Measurements from ENCODE around the gene GHDC.
A peak's percentile ranks its signal among the peaks of the same experiment; 100 is the strongest.

GHDC gene

DNA sequence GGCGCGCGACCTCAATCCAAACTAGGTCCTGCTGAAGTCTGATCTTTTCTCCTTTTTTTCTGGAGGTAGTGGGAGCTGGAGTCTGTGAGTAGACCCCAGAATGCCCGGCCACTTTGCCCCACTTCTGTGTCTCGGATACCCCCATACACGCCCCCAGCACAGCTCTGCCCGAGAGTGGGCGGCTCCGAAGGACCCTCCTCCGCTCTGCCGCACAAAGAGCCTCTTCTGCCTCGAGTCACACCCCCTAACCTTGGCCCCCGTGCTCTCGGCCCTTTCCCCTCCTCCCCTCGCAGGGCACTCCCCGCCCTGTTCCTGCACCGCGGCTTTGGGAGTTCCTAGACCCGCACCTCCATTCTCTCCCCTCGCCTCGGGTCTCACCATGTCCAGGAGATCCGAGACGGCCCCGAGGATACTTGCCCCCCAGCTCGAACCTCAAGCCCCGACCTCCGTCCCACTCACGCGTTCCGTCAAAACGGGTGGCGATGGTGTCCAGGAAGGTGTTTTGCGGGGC, 13.8 kb downstream of the GHDC start:
- no peak for TF ChIP-seq TEAD4 (IDR thresholded peaks at IDR 0.05)
- peak; percentile 24; the same call in 1 of the 2 replicates for TF ChIP-seq TAF1 (IDR thresholded peaks at IDR 0.05; ENCODE audit: low read depth)

DNA sequence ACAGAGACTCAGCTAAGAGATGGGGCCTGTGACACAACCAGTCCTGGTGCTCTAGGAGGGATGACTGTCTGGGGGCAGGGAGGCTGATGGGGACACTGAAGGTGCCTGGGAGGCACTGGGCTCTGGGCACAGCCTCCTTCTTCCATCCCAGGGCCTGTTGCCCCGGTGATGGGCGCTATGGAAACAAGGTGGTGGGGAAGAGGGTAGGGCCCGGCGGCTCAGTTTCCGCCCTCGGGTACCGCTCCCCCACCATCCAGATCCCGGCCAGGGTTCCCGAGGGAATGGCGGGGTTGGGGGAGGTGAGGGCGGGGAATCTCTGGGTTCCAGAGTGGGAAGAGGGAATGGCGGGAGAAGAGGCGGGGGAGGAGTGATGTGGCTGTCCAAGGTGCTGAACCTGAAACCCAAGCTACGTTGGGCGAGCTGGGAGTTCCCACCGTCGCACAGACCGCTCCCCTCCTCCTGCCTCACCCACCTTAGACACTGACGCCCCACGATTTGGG, 14.3 kb downstream of the GHDC start:
- TF ChIP-seq, protein P1, sequence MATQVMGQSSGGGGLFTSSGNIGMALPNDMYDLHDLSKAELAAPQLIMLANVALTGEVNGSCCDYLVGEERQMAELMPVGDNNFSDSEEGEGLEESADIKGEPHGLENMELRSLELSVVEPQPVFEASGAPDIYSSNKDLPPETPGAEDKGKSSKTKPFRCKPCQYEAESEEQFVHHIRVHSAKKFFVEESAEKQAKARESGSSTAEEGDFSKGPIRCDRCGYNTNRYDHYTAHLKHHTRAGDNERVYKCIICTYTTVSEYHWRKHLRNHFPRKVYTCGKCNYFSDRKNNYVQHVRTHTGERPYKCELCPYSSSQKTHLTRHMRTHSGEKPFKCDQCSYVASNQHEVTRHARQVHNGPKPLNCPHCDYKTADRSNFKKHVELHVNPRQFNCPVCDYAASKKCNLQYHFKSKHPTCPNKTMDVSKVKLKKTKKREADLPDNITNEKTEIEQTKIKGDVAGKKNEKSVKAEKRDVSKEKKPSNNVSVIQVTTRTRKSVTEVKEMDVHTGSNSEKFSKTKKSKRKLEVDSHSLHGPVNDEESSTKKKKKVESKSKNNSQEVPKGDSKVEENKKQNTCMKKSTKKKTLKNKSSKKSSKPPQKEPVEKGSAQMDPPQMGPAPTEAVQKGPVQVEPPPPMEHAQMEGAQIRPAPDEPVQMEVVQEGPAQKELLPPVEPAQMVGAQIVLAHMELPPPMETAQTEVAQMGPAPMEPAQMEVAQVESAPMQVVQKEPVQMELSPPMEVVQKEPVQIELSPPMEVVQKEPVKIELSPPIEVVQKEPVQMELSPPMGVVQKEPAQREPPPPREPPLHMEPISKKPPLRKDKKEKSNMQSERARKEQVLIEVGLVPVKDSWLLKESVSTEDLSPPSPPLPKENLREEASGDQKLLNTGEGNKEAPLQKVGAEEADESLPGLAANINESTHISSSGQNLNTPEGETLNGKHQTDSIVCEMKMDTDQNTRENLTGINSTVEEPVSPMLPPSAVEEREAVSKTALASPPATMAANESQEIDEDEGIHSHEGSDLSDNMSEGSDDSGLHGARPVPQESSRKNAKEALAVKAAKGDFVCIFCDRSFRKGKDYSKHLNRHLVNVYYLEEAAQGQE (IDR thresholded peaks at IDR 0.05; ENCODE audit: low read depth) = peak; percentile 92
- TF ChIP-seq NFIC (IDR thresholded peaks at IDR 0.05) = no peak
- TF ChIP-seq EGR1 (IDR thresholded peaks at IDR 0.05) = peak; percentile 76
- TF ChIP-seq RAD21 (IDR thresholded peaks at IDR 0.05; ENCODE audit: low read depth) = no peak
- TF ChIP-seq FOXM1 (IDR thresholded peaks at IDR 0.05; ENCODE audit: borderline replicate concordance, low read depth) = no peak
- TF ChIP-seq YY1 (IDR thresholded peaks at IDR 0.05; ENCODE audit: low read depth) = peak; percentile 65
- no peak for TF ChIP-seq TCF12 (IDR thresholded peaks at IDR 0.05; ENCODE audit: low read depth)
- TF ChIP-seq CREB1 (IDR thresholded peaks at IDR 0.05; ENCODE audit: low read depth) = no peak
- TF ChIP-seq, protein P2, sequence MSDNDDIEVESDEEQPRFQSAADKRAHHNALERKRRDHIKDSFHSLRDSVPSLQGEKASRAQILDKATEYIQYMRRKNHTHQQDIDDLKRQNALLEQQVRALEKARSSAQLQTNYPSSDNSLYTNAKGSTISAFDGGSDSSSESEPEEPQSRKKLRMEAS (IDR thresholded peaks at IDR 0.05) = peak; percentile 62; the same call in 1 of the 2 replicates
- TF ChIP-seq TAF1 (IDR thresholded peaks at IDR 0.05; ENCODE audit: low read depth) = no peak
- TF ChIP-seq EP300 (IDR thresholded peaks at IDR 0.05; ENCODE audit: borderline replicate concordance) = no peak
- TF ChIP-seq, protein P3, sequence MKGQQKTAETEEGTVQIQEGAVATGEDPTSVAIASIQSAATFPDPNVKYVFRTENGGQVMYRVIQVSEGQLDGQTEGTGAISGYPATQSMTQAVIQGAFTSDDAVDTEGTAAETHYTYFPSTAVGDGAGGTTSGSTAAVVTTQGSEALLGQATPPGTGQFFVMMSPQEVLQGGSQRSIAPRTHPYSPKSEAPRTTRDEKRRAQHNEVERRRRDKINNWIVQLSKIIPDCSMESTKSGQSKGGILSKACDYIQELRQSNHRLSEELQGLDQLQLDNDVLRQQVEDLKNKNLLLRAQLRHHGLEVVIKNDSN (IDR thresholded peaks at IDR 0.05) = no peak
- no peak for TF ChIP-seq TEAD4 (IDR thresholded peaks at IDR 0.05)
- no peak; the same call in 1 of the 2 replicates for TF ChIP-seq ZBTB7A (IDR thresholded peaks at IDR 0.05; ENCODE audit: low read depth)
- no peak for TF ChIP-seq CEBPB (IDR thresholded peaks at IDR 0.05)

DNA sequence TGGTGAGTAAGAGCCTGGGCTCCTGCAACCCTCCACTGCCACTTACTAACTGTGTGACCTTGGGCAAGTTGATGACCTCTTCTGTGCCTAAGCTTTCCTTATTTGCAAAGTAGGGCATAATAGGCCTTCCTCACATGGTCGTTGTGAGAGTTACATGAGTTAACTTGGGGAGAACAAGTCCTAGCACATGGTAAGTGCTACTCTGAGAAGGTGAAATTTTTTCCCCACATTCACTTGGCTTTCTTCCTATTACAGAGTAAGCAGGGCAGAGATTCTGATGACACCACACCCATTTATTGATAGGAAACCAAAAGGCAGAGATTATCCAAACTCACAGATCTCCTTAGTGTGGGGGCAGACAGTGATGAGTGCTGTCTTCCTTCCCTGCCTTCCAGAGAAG, 15.0 kb downstream of the GHDC start:
- no peak for TF ChIP-seq TCF12 (IDR thresholded peaks at IDR 0.05; ENCODE audit: low read depth)
- no peak for TF ChIP-seq NFIC (IDR thresholded peaks at IDR 0.05)
- no peak for TF ChIP-seq YY1 (IDR thresholded peaks at IDR 0.05; ENCODE audit: low read depth)
- TF ChIP-seq TAF1 (IDR thresholded peaks at IDR 0.05; ENCODE audit: low read depth) = no peak
- TF ChIP-seq, protein P1 (IDR thresholded peaks at IDR 0.05; ENCODE audit: low read depth) = no peak
- no peak for TF ChIP-seq EGR1 (IDR thresholded peaks at IDR 0.05)
- no peak for TF ChIP-seq CREB1 (IDR thresholded peaks at IDR 0.05; ENCODE audit: low read depth)
- TF ChIP-seq, protein P3 (IDR thresholded peaks at IDR 0.05) = no peak
- no peak for TF ChIP-seq FOXM1 (IDR thresholded peaks at IDR 0.05; ENCODE audit: borderline replicate concordance, low read depth)
- no peak for TF ChIP-seq ZBTB7A (IDR thresholded peaks at IDR 0.05; ENCODE audit: low read depth)
- TF ChIP-seq, protein P2 (IDR thresholded peaks at IDR 0.05) = no peak
- TF ChIP-seq CEBPB (IDR thresholded peaks at IDR 0.05) = no peak
- TF ChIP-seq RAD21 (IDR thresholded peaks at IDR 0.05; ENCODE audit: low read depth) = no peak

DNA sequence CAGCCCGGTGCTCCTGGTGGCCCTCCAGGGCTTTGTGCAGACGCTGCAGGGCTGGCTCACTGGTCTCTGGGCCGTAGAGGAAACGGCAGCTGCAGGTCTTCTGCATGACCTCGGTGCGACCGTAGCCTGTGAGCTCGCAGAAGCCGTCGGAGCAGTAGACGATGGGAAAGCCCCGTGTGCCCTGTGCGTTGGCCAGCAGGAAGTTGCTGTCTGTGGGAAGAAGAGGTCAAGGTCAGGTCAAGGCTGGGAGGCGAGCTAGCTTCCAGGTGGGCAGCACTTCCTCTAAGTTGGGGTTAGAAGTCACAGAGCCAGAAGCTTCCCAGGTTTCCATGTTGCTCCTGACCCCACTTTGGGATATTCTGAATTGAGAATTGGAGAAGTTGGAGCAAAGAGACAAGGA, 15.5 kb downstream of the GHDC start:
- TF ChIP-seq FOXM1 (IDR thresholded peaks at IDR 0.05; ENCODE audit: borderline replicate concordance, low read depth) (no peak), NFIC (IDR thresholded peaks at IDR 0.05) (no peak)

DNA sequence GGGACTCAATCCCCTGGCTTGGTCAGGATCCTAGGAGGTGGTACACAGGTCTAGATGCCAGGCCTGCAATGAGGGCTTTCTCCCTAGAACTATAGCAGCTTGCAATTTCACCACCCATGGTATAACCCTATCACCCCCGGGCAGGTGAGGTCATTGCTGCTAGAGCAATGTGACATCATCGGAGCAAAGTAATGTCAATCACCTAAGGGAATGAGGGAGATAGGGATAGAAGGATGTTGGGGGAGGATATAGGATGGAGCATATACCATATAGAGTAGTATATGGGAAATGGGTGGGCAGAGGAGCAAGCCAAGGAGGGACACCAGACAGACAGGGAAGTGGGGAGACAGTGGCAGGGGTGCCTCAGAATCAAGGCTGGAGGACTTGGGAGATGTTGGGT, 16.6 kb downstream of the GHDC start:
- no peak for TF ChIP-seq YY1 (IDR thresholded peaks at IDR 0.05; ENCODE audit: low read depth)
- TF ChIP-seq FOXM1 (IDR thresholded peaks at IDR 0.05; ENCODE audit: borderline replicate concordance, low read depth) = no peak
- TF ChIP-seq RAD21 (IDR thresholded peaks at IDR 0.05; ENCODE audit: low read depth) = no peak
- TF ChIP-seq EP300 (IDR thresholded peaks at IDR 0.05; ENCODE audit: borderline replicate concordance) = no peak
- no peak for TF ChIP-seq CEBPB (IDR thresholded peaks at IDR 0.05)
- no peak for TF ChIP-seq EGR1 (IDR thresholded peaks at IDR 0.05)

DNA sequence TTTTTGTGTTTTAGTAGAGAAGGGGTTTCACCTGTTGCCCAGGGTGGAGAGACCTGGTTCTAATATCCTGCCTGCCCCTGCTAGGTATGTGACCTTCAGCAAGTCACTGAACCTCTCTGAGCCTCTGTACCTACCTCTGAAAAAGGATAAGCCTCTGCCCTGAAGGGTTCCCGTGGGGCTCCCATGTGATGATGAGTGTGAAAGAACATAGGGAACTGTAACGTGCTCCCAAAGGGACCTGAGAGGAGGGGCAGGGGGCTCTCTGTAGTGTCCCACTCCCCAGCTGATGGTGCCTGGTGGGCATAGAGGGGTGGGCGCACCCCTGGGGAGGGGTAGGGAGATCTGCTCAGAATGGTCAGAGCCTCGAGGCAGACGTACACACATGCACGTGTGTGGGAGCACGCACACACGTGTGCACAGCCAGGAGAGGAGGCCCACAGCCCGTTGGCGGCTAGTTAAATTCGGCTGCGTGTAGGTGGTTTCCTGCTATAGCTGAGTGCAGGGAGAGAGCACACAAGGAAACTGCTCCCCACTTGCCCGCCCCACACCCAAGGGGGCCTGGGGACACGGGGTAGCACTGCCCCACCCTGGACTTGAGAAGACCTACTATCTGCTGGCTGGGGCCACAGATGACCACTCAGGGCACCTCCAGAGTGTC, 20.0 kb downstream of the GHDC start:
- TF ChIP-seq TAF1 (IDR thresholded peaks at IDR 0.05; ENCODE audit: low read depth) = no peak
- TF ChIP-seq FOXM1 (IDR thresholded peaks at IDR 0.05; ENCODE audit: borderline replicate concordance, low read depth) = no peak
- TF ChIP-seq EP300 (IDR thresholded peaks at IDR 0.05; ENCODE audit: borderline replicate concordance) = no peak
- TF ChIP-seq YY1 (IDR thresholded peaks at IDR 0.05; ENCODE audit: low read depth) = no peak
- no peak for TF ChIP-seq NFIC (IDR thresholded peaks at IDR 0.05)
- TF ChIP-seq, protein P1 (IDR thresholded peaks at IDR 0.05; ENCODE audit: low read depth) = no peak
- TF ChIP-seq RAD21 (IDR thresholded peaks at IDR 0.05; ENCODE audit: low read depth) = no peak
- TF ChIP-seq, protein P3 (IDR thresholded peaks at IDR 0.05) = no peak
- TF ChIP-seq CREB1 (IDR thresholded peaks at IDR 0.05; ENCODE audit: low read depth) = no peak
- no peak for TF ChIP-seq TEAD4 (IDR thresholded peaks at IDR 0.05)
- TF ChIP-seq EGR1 (IDR thresholded peaks at IDR 0.05) = no peak
- TF ChIP-seq CEBPB (IDR thresholded peaks at IDR 0.05) = no peak
- TF ChIP-seq TCF12 (IDR thresholded peaks at IDR 0.05; ENCODE audit: low read depth) = no peak
- TF ChIP-seq ZBTB7A (IDR thresholded peaks at IDR 0.05; ENCODE audit: low read depth) = no peak

Measured in Ishikawa (cell line).